Endothelial cell of umbilical vein (primary cell): ENCODE measurements around the gene GFPT2. TPM values are rescaled to one million over a fixed set of nuclear protein-coding genes. Genes with fewer than 3 reads are reported as not detected.

ENCODE experiments used
- BruUV-seq: library from RNA; stranded (reverse); fragments of 400-500 nt; replicated peaks from 2 replicates; lab custom pipeline; 2021; lab: Mats Ljungman, UMichigan
- CTCF ChIA-PET: fragments of 300-600, 350-600 bp; sonication (Branson Sonifier 250); formaldehyde crosslinking; loops from one replicate; lab custom pipeline; 2021; ENCODE audit warnings: antibody characterized with exemption, inconsistent platforms; lab: Charles Lee
- POLR2A ChIA-PET: fragments of 300-600, 350-600 bp; sonication (Branson Sonifier 250); formaldehyde crosslinking; loops from one replicate; lab custom pipeline; 2021; ENCODE audit warnings: antibody characterized with exemption, inconsistent platforms; lab: Charles Lee
- DNase-seq: peaks from one replicate; pipeline ENCODE4 v3.0.0-alpha.2; 2011; ENCODE audit warnings: low read depth, low spot score
- FAIRE-seq: peaks from 2 replicates; lab custom pipeline; 2011; peaks lifted over from hg19 to GRCh38; lab: Jason Lieb, UNC
- H2AFZ ChIP-seq: 2 replicates; pipeline ENCODE4 v1.6.0; 2012; ENCODE audit warnings: low read depth, low read length, control low read depth, inconsistent platforms
- H3K27ac ChIP-seq: 2 replicates; pipeline ENCODE4 v1.5.1; 2011; ENCODE audit warnings: low read depth, mild to moderate bottlenecking, control low read depth, low read length, moderate library complexity; ENCODE audit not compliant: insufficient read depth
- H3K27me3 ChIP-seq, 2 experiments: 2 replicates each; pipeline versions ENCODE4 v1.6.0 to v1.6.1; 2011; ENCODE audit warnings: low read length in 2 of 2, mixed read lengths in 1 of 2; ENCODE audit not compliant: control insufficient read depth in 2 of 2, insufficient read depth in 2 of 2
- H3K36me3 ChIP-seq, 2 experiments: 2 replicates in 1 of 2; 3 replicates in 1 of 2; pipeline ENCODE4 v1.5.1; 2011; ENCODE audit warnings: low read length in 2 of 2, mild to moderate bottlenecking in 1 of 2, moderate library complexity in 1 of 2; ENCODE audit not compliant: control insufficient read depth in 2 of 2, insufficient read depth in 2 of 2; ENCODE audit errors: extremely low read depth in 1 of 2
- H3K4me1 ChIP-seq: 3 replicates; pipeline ENCODE4 v1.5.1; 2011; ENCODE audit warnings: mild to moderate bottlenecking, low read length; ENCODE audit not compliant: control insufficient read depth, insufficient read depth; ENCODE audit errors: extremely low read depth
- H3K4me2 ChIP-seq: 2 replicates; pipeline ENCODE4 v1.6.1; 2011; ENCODE audit warnings: low read length, control low read depth, mixed read lengths; ENCODE audit not compliant: insufficient read depth
- H3K4me3 ChIP-seq, 3 experiments: fragments of 200-600 bp in 1 of 3; sonication (generic), shearing (Covaris generic) in 1 of 3; replicated peaks in 1 of 3; 2 replicates each; pipeline ENCODE4 v1.5.1; 2011 to 2016; ENCODE audit warnings: control low read depth in 3 of 3, low read length in 3 of 3, mild to moderate bottlenecking in 2 of 3, inconsistent platforms in 1 of 3, low read depth in 1 of 3, moderate library complexity in 1 of 3; ENCODE audit not compliant: insufficient read depth in 1 of 3
- H3K79me2 ChIP-seq: 2 replicates; pipeline ENCODE4 v1.6.0; 2012; ENCODE audit warnings: low read length, inconsistent platforms; ENCODE audit not compliant: control insufficient read depth, insufficient read depth
- H3K9ac ChIP-seq: replicated peaks from 2 replicates; pipeline ENCODE3; 2011; ENCODE audit warnings: low read length, control low read depth; ENCODE audit not compliant: insufficient read depth; ENCODE audit errors: extremely low read depth
- H3K9me1 ChIP-seq: replicated peaks from 3 replicates; pipeline ENCODE4 v1.6.0; 2011; ENCODE audit warnings: mild to moderate bottlenecking, low read length; ENCODE audit not compliant: control insufficient read depth, insufficient read depth; ENCODE audit errors: extremely low read depth
- H3K9me3 ChIP-seq: replicated peaks from 2 replicates; pipeline ENCODE4 v1.5.1; 2012; ENCODE audit warnings: low read length, inconsistent platforms; ENCODE audit not compliant: control insufficient read depth, insufficient read depth
- H4K20me1 ChIP-seq: replicated peaks from 2 replicates; pipeline ENCODE3; 2011; ENCODE audit warnings: mild to moderate bottlenecking, low read length; ENCODE audit not compliant: control insufficient read depth, insufficient read depth; ENCODE audit errors: extremely low read depth
- EZH2 ChIP-seq: IDR thresholded peaks from 2 replicates; pipeline ENCODE4 v1.6.1; 2012; ENCODE audit warnings: borderline replicate concordance, low read depth, mild to moderate bottlenecking, moderate library complexity, low read length, inconsistent platforms; ENCODE audit not compliant: severe bottlenecking
- FOS ChIP-seq: IDR thresholded peaks from 2 replicates; pipeline ENCODE4 v1.6.1; 2011; ENCODE audit warnings: mild to moderate bottlenecking, low read length, moderate library complexity, borderline replicate concordance; ENCODE audit not compliant: insufficient read depth
- GATA2 ChIP-seq: IDR thresholded peaks from 2 replicates; pipeline ENCODE4 v1.7.0; 2011; ENCODE audit warnings: low read depth, mild to moderate bottlenecking, moderate library complexity, mixed read lengths, low read length; ENCODE audit not compliant: insufficient read length, insufficient read depth
- JUN ChIP-seq: IDR thresholded peaks from 2 replicates; pipeline ENCODE4 v1.6.1; 2011; ENCODE audit warnings: borderline replicate concordance, low read depth; ENCODE audit not compliant: insufficient read length, insufficient read depth
- MYC ChIP-seq: IDR thresholded peaks from one replicate; pipeline ENCODE4 v1.6.1; 2011; ENCODE audit warnings: mild to moderate bottlenecking, low read depth, low read length
- POLR2A ChIP-seq: IDR thresholded peaks from 2 replicates; pipeline ENCODE4 v1.6.1; 2012; ENCODE audit warnings: low read depth, mild to moderate bottlenecking, control low read depth, low read length
- POLR2AphosphoS5 ChIP-seq: IDR thresholded peaks from 2 replicates; pipeline ENCODE4 v1.6.1; 2012; ENCODE audit warnings: low read depth, mild to moderate bottlenecking, control low read depth, low read length, moderate library complexity; ENCODE audit not compliant: insufficient read depth
- dilution Hi-C: fragments of 300-500 bp; cut with MboI; formaldehyde crosslinking; loops from one replicate; pipeline ENCODE4 v1.15.0; 2019; ENCODE audit warnings: low sequenced_read_pairs; ENCODE audit not compliant: extremely low pct_ligation_motif_present
- intact Hi-C: fragments of 100-400 bp; cut with micrococcal nuclease; formaldehyde crosslinking; loops from one replicate; pipeline ENCODE4 v1.10.0; 2022
- polyA plus RNA-seq, 4 experiments: library from polyadenylated mRNA; depleted of rRNA in 3 of 4; stranded (reverse) in 3 of 4; unstranded in 1 of 4; fragments of >200 nt; gene quantifications; 2 replicates each; pipeline versions ENCODE4 v1.2.1 to v1.2.3, GENCODE V29; 2011 to 2012; ENCODE audit warnings: missing spikeins in 1 of 4
- total RNA-seq: library from RNA; stranded (reverse); gene quantifications from 2 replicates; pipeline ENCODE4 v1.2.3, GENCODE V29; 2021
- TF ChIP-seq, protein P1 (sequence below), 2 donors: IDR thresholded peaks; 1 replicate in 1 of 2; 2 replicates in 1 of 2; pipeline ENCODE4 v1.5.1; 2011; ENCODE audit warnings: low read length in 2 of 2, mild to moderate bottlenecking in 2 of 2, moderate library complexity in 2 of 2, control low read depth in 1 of 2, inconsistent platforms in 1 of 2, low read depth in 1 of 2; ENCODE audit not compliant: insufficient read depth in 1 of 2; ENCODE audit errors: extremely low read depth in 1 of 2
- TF ChIP-seq, protein P2 (sequence below): IDR thresholded peaks from 2 replicates; pipeline ENCODE4 v1.6.1; 2011; ENCODE audit not compliant: insufficient read depth, insufficient read length

GFPT2 gene
- total and polyA plus RNA-seq, 2 donors (not counting 3 experiments of a cell fraction or from before 2014, with no cell fraction given) = 4.3 to 4.5 TPM

DNA sequence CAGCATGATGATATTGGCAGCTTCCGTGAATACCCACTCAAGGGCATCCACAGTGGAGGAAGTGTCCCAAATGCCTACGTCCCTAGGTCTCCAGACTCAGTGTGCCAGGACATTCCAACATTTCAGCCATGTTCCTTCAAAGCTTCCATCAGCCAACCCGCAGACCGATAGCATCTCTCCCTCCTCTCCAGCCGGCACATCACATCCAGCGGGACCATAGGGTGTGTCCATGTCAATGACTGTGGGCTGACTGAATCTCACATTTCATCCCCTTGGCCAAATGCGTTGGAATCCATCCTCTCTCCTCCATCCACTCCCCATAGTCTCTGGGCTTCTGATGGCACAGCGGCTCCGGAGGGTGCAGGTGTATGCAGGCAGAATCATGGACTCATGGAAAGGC is 22.2 kb upstream of the GFPT2 start:
- CTCF ChIA-PET = interaction anchor here (1.3 kb wide), 1 partner anchor 46 kb away, joined by 3 read pairs; no protein-coding TSS in a partner anchor
- FAIRE-seq (no peak), DNase-seq (no peak)
- Histone ChIP-seq H3K9me1 (no peaks in the 10 kb centered on the region), H3K4me1 (no peaks in the 10 kb centered on the region), H3K27ac (no peak overlapping the region), H3K9me3 (no peaks in the 10 kb centered on the region), H4K20me1 (no peaks in the 10 kb centered on the region), H3K9ac (no peak overlapping the region), H3K27me3 (no peaks in the 10 kb centered on the region), H3K36me3 (no peaks in the 10 kb centered on the region), H3K4me3 (no peak overlapping the region), H2AFZ (no peak overlapping the region), H3K79me2 (no peaks in the 10 kb centered on the region), H3K4me2 (no peak overlapping the region)
- intact Hi-C loops = no loop called here
- POLR2A ChIA-PET = no interaction called here
- dilution Hi-C loops = no loop called here
- no TSS peak for BruUV-seq
- TF ChIP-seq GATA2 = no peak
- TF ChIP-seq JUN = no peak
- TF ChIP-seq, protein P1, sequence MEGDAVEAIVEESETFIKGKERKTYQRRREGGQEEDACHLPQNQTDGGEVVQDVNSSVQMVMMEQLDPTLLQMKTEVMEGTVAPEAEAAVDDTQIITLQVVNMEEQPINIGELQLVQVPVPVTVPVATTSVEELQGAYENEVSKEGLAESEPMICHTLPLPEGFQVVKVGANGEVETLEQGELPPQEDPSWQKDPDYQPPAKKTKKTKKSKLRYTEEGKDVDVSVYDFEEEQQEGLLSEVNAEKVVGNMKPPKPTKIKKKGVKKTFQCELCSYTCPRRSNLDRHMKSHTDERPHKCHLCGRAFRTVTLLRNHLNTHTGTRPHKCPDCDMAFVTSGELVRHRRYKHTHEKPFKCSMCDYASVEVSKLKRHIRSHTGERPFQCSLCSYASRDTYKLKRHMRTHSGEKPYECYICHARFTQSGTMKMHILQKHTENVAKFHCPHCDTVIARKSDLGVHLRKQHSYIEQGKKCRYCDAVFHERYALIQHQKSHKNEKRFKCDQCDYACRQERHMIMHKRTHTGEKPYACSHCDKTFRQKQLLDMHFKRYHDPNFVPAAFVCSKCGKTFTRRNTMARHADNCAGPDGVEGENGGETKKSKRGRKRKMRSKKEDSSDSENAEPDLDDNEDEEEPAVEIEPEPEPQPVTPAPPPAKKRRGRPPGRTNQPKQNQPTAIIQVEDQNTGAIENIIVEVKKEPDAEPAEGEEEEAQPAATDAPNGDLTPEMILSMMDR (IDR thresholded peaks at IDR 0.05; ENCODE audit: extremely low read depth in 1 of 2, insufficient read depth in 1 of 2, low read depth in 1 of 2, low read length in 2 of 2) = no peak
- TF ChIP-seq POLR2A = no peak
- no peak for TF ChIP-seq EZH2
- TF ChIP-seq MYC = no peak
- TF ChIP-seq, protein P2, sequence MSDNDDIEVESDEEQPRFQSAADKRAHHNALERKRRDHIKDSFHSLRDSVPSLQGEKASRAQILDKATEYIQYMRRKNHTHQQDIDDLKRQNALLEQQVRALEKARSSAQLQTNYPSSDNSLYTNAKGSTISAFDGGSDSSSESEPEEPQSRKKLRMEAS = no peak
- TF ChIP-seq POLR2AphosphoS5 = no peak
- no peak for TF ChIP-seq FOS
